SKM-1 (cell line): Measurements from ENCODE around the gene NUDT3.

ENCODE experiments used
- DNase-seq: peaks from one replicate; lab custom pipeline; 2025; ENCODE audit not compliant: unreplicated experiment; lab: John Stamatoyannopoulos, UW

The NUDT3 gene

GRCh38 chr6:34241351-34242215 lies 150.9 kb downstream of the NUDT3 start:
- no peak for DNase-seq

- no peak for DNase-seq
Measured at GRCh38 chr6:34240329-34241248, 151.9 kb downstream of the NUDT3 start.

GRCh38 chr6:34239893-34240292 lies 152.6 kb downstream of the NUDT3 start:
- DNase-seq = no peak

- no peak for DNase-seq
Measured at GRCh38 chr6:34239500-34239825, 153.0 kb downstream of the NUDT3 start.

- DNase-seq = no peak
Measured at GRCh38 chr6:34238585-34239499, 153.6 kb downstream of the NUDT3 start.

- DNase-seq = peak; percentile 38
Measured at GRCh38 chr6:34237722-34238584, 154.5 kb downstream of the NUDT3 start.

GRCh38 chr6:34237316-34237721 lies 155.2 kb downstream of the NUDT3 start:
- no peak for DNase-seq

GRCh38 chr6:34236443-34237315 lies 155.8 kb downstream of the NUDT3 start, which contains the start of gene HMGA1:
Gene HMGA1 (plus strand): TSS chr6:34236873. CDS start chr6:34240781, 3,908 bp downstream.
- peak; percentile 79 for DNase-seq

GRCh38 chr6:34236131-34236442 lies 156.4 kb downstream of the NUDT3 start:
- no peak for DNase-seq

- DNase-seq = no peak
Measured at GRCh38 chr6:34235307-34236130, 156.9 kb downstream of the NUDT3 start.

GRCh38 chr6:34234667-34235306 lies 157.7 kb downstream of the NUDT3 start:
- DNase-seq = no peak

GRCh38 chr6:34233867-34234266 lies 158.6 kb downstream of the NUDT3 start:
- no peak for DNase-seq

GRCh38 chr6:34232901-34233300 lies 159.6 kb downstream of the NUDT3 start:
- DNase-seq = no peak

- no peak for DNase-seq
Measured at GRCh38 chr6:34231566-34232336, 160.7 kb downstream of the NUDT3 start.

- peak; percentile 18 for DNase-seq
Measured at GRCh38 chr6:34230653-34231371, 161.7 kb downstream of the NUDT3 start.

- DNase-seq = no peak
Measured at GRCh38 chr6:34229877-34230276, 162.6 kb downstream of the NUDT3 start.
